GM19438 (cell line): ENCODE data around the gene PEMT.

Experiments
- ATAC-seq: cut with Tn5 transposase; IDR thresholded peaks from one replicate; pipeline ENCODE4 v1.9.1; 2021; ENCODE audit warnings: low read depth; ENCODE audit not compliant: unreplicated experiment

Gene PEMT

DNA sequence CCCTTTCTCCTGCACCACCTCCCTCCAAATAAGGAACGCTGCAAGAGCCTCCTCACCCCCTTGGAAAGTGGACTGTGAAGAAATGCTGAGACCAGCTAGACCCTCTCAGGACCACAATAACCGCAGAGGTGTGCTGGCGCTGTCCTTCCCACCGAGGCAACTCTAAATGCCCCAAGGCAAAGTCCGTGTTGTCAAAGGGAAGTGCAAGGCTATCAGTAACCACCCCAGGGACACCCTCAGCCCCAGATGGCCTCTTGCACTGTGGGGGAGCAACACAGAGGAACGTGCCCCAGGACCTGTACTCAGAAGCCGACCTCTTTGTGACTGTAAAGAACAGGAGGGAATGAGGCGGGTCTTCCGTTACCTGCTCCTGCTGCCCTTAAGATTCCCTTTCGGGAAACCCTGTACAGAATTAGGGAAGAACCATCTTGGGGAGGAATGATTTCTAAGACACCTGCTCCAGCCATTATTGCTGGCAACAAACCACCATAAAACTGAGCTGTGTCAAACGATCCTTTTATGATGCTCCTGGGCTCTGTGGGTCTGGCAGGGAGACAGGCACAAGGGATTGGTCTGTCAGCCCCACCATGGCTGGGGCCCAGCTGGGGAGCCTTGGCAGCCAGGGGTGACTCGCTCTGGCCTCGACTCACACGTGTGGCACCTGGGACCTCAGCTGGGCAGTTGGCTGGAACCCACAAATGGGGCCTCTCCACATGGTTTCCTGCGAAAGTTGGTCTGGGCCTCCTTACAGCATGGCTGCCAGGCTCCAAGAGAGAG lies 129.3 kb downstream of the PEMT start:
- no peak for ATAC-seq

DNA sequence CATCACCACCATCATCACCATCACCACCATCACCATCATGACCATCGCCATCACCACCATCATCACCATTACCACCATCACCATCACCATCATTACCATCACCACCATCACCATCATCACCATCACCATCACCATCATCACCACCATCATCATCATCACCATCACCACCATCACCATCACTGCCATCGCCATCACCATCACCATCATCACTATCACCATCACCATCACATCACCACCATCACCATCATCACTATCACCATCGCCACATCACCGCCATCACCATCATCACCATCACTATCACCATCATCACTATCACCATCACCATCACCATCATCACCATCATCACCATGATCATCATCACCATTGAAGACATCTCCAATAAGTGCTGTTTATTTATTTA lies 131.5 kb downstream of the PEMT start:
- no peak for ATAC-seq

DNA sequence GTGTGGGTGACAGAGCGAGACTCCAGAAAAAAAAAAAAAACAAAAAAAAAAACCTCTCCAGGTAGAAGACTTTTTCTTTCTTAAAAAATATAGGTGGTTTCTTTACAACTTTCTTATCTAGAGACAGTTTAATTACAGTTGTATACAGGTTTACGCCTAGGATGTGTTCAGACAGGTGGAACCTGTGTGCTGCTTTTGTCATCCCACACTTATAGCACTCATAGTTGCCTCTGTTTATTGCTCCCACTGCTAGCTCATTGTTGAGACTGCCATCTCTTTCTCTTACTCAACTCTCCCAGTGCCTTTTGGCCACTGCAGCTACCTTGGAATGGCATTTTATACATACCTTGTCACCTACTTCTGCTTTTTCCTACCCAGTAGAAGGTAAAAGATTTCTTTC lies 133.8 kb downstream of the PEMT start:
- ATAC-seq = no peak

DNA sequence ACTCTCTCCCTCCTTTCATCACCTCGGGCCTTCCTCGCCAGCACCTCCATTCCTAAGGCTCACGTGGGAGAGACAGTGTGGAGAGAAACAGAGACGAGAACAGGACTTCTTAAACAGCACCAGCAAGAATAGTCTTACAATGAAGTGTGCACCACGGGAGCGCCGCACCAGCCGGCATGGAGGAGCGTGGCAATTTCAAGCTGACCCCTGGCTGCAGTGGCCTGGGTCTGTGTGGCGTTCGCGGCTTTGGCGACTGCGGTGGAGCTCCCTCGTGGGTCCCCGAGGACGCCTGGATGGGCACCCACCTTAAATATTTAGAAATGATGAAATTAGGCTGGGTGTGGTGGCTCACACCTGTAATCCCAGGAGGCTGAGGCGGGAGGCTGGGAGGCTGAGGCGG lies 135.3 kb downstream of the PEMT start:
- no peak for ATAC-seq
